HG03196 (cell line): ENCODE data around the gene GPR87.

Experiments
- ATAC-seq: cut with Tn5 transposase; IDR thresholded peaks from one replicate; pipeline ENCODE4 v1.9.1; 2021; ENCODE audit not compliant: unreplicated experiment

GPR87 gene

DNA sequence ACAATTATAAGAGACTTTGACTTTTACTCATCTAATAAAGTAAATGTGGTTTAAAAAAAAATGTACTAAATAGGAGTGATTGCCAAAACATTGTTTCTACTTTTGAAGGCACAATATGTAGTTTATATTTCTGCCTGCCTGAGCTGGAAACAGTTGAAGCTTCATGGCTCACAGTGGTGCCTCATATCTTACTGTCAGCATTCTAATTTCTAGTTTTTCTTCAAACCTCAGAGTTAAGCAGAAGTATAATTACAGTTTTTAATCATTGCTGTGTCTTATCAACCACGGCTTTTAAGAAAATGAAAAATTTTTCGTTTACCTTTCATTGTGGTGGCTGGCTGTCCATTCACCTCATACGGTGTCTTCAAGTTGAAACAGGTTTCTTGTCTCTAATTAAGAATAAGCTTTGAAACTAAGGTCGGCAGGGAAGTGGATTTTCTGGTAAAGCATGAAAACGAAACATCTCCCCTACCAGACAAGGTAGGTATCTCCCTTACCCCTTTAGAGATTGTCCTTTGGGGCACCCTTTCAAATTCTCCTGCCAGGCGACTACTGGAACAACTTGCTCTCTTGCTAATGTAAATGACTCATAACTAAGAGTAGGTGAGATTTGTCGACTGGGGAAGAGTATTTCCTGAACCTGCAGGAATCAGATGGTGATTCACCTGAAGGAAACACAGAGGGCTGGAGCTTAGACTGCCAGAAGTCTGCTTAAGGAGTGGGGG lies at the start of gene GPR87:
Gene GPR87 (minus strand): TSS at position 554 of the 725 bp plus-strand sequence. CDS start 16,720 bp downstream, outside the sequence.
- ATAC-seq, result no peak

DNA sequence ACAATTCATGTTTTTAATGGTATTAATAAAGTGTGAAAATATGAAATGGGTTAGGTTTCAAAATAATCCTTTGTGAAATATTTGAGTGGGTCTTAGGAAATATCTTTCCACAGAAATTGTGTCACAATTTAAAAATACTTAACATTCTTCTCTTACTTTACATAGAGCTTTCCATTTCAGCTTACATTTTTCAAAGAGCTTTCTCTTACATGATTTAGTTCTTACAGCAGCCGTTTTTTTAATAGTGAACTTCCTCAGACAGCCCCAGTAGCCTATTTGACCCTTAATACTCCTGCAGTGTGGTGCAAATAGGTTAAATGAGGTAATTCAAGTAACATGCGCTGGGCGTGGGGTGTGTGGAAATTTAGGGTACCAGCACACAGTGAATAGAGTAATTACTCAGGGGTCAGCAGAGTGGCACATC lies 46.1 kb upstream of the GPR87 start:
- no peak for ATAC-seq

DNA sequence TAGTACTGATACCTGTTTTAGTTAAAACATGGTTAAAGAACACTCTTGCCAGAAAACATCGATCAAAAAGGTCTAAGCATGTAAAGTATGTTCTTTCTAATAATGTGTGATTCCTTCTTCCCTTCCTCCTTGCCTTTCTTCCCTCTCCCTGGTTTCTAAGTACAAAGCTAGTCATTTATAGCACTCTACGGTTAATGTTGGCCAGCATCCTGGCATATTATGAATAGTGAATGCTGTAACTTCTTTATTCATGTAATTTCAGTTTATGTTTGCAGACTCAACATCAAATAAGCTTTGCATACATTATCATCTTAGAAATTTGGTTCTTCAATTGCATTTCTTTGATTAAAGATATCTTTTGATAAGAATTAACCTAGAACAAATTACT lies 40.8 kb upstream of the GPR87 start:
- ATAC-seq, result no peak

- ATAC-seq, result no peak
Observed at GRCh38 chr3:151356794-151357462, 40.3 kb upstream of the GPR87 start.

GRCh38 chr3:151351648-151352047 lies 35.0 kb upstream of the GPR87 start:
- no peak for ATAC-seq

- peak; percentile 78 for ATAC-seq
Observed at GRCh38 chr3:151351219-151351618, 34.6 kb upstream of the GPR87 start.

- ATAC-seq, result no peak
Observed at GRCh38 chr3:151350656-151351055, 34.0 kb upstream of the GPR87 start.

DNA sequence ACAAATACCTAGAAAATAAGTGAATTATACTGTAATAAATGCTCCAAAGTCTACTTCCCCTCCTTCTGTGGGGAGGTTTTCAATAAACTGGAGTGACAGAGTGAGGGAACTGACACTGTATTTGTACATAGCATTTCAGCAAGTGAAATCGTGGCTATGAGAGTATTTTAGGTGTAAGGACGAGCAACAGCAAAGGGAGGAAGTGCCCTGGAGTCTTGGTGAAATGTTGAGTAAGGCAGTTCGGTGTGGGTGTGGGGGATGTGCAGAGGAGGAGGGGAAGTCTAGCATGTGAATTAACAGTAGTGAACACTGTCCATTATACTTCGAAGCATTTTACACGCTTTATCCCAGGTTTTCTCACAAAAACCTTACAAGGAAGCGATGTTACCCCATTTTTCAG lies 30.8 kb upstream of the GPR87 start:
- no peak for ATAC-seq

DNA sequence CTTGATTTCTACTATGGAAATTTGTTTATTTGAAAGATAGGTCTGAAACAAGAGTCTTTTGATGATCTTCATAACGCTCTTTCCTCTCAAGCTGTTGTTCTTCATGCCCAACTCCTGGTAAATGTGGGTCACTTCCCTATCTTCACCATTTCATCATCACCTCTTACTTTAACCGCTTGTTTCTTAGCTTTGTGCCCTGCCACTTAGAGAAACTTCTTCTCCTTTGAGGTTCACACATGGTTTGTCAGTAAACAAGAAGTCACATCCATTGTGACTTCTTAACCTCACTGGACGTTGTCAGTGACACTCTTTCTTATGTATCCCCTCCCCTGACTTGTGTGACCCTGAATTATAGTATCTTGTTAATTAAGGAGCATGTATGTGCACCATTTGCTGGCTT lies 29.7 kb upstream of the GPR87 start:
- no peak for ATAC-seq

- no peak for ATAC-seq
Observed at GRCh38 chr3:151345859-151346258, 29.2 kb upstream of the GPR87 start.

- no peak for ATAC-seq
Observed at GRCh38 chr3:151331696-151332095, 15.1 kb upstream of the GPR87 start.

DNA sequence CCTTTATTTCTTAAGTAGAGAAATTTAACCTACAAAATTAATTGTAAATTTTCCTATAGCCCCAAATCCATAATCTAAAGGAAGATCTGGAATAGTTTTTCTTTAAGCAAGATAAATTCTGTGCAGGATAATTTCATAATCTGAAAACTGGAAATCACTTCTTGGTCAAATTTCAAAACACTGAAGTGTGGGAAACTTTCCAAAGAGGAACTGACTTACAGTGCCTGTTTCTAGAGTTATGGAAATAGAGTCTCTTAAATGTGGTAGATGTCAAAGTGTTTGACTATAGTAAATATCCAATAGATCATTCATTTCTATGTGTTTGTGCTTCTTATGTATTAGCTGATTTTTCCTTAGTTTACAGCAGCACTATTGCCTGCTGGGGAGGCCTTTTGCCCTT lies 14.3 kb upstream of the GPR87 start:
- ATAC-seq, result no peak

DNA sequence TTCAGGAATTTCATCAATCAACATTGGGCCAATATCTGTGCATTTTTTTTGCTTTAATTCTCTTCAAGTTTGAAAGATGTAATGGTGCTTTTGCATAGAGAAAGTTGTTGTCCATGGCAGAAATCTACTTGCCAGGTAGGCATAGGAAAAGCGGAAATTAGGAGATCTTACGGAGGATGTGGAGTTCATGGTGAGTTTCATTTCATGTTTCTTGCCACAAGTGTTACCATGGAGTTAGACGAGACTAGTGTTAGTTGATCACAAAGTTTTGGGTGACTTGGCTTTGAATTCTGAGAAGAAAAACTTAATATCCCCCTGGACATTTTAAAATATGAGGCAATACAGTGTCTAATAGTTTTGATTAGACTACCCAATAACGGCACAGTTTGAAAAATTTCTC lies 13.8 kb upstream of the GPR87 start:
- no peak for ATAC-seq

DNA sequence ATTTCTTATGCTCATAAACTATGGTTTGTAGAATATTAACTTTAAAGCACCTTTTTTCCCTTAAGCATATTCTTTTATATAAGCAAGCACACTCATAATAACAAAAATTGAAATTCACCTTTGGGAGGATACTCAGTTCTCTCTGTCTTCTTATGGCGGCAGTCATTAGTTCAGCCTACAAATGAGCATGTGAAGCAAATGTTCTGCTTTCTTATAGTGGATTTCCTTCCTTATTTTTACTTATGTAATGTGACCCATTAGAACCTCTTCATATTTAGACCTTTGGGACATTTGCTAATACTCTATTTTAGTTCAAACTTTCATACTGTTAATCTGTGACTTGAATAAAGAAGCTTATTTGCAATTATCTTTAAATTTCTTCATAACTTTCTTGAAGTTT lies 12.7 kb upstream of the GPR87 start, which contains the start of gene P2RY13:
Gene P2RY13 (minus strand): TSS at position 187 of the 400 bp plus-strand sequence. CDS start 21 bp downstream, at position 166.
- ATAC-seq, result no peak

DNA sequence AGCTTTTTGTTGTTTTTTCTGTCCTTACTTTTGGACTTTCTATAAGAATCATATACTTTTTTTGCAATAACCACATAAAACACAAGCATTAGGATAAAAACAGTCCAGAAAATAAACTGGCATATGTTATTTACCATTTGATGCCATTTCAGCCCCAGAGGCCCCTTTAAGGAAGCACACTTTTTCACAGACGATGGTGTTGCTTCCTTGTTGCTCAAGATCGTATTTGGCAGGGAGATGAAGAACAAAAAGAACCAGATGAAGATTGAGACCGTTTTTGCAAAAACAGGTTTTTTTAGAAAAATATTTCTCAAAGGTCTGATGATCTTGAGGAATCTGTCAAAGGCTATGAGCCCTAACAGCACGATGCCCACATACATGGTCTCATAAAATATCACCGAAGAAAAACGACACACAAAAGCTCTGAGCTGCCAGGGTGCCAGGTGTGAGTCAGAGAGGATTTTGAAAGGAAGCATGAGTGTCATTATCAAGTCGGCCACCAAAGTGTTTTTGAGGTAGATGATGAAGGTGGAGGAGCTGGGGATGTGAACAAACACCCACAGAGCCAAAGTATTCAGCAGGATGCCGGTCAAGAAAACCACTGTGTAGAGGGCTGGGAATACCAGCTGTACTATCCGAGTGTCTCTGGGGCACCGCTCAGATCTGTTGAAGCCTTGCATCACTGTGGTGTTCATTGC lies 11.8 kb upstream of the GPR87 start:
- no peak for ATAC-seq

DNA sequence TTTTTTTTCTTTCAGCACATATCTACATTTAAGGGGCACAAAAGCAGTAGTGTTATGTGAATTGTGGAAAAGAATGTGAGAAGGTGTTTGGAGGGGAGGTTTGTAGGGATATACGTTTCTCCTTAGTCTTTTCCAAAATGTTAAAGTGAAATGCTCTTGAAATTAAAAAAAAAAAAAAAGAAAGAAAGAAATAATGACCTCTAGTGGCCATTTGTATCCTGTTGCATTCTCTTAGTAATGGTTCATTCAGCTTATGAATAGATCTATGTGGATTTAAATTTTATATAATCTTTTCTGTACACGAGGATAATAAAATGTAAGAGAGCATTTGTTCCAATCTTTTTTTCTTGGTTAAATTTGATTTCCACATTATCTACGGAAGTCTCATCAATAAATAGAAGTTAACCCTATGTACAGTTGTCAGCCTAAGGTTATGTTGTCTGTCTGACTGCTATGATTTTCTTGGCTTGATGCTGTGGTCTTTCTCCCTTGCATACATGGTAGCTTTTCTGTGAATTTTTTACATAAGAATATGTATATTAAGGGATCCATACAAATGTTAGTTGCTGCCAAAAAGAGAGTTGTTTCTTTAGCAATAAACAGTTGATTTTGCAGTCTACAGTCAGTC lies 11.1 kb upstream of the GPR87 start:
- ATAC-seq, result no peak

- ATAC-seq, result no peak
Observed at GRCh38 chr3:151322511-151322910, 5.9 kb upstream of the GPR87 start.

- ATAC-seq, result no peak
Observed at GRCh38 chr3:151321526-151321925, 4.9 kb upstream of the GPR87 start.

DNA sequence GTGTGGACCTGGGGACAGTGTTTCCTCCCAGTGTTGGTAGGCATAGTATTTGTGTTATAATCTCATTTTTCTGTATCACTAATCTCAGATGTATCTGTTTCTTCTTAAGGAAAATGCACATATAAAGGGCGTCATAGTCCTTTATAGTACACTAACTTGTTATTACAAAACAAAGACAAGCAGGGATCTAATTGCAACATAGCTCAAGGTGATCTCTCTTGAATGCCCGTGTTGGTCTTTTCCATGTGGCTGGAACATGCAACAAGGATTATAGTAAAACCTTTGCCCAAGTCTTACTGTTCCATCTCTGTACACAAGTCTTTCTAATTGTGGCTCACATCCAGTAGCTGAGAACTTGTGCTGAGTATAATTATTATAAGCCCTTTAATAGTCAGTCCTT lies 3.5 kb upstream of the GPR87 start:
- no peak for ATAC-seq

DNA sequence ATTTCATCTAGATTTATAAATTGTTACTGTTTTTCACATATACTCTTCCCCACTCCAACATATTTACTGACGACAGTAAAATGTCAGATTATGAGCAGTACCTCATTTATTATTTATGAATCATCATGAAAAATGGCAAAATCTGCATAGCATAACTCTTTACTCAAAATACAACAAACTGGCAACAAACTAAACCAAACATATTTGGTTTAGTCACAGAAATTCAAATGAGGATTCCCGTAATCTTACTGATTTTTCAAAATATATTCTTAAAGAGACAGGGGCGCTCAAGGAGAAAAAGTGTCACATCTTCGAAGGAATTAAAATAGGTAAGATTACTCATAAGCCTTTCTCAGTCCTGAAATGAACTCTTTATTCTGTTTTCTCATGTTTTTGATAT lies 3.0 kb upstream of the GPR87 start:
- ATAC-seq, result no peak

- no peak for ATAC-seq
Observed at GRCh38 chr3:151318991-151319390, 2.4 kb upstream of the GPR87 start.
